GM21528 (cell line): ENCODE measurements around the gene MAP1B.

Source experiments
- ATAC-seq: cut with Tn5 transposase; IDR thresholded peaks from one replicate; pipeline ENCODE4 v1.9.1; 2021; ENCODE audit warnings: mild to moderate bottlenecking, moderate library complexity; ENCODE audit not compliant: unreplicated experiment, low FRiP score

Gene MAP1B

DNA sequence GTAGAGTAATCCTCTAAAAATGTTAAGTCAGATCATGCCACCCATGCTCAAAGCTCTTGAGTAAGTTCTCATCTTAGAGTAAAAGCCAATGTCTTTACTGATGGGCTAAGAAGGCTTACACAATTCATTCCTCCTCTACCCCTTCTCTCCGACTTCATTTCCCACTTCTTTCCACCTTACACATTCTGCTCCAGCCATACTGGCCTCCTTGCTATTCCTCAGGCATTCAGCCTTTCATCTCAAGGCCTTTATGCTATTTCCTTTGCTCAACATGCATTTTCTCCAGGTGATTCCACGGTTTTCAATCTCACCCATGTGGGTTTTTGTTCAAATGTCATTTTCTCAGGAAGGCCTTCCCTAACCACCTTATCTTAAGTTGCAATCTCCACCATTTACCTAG, 104.9 kb downstream of the MAP1B start:
- no peak for ATAC-seq

DNA sequence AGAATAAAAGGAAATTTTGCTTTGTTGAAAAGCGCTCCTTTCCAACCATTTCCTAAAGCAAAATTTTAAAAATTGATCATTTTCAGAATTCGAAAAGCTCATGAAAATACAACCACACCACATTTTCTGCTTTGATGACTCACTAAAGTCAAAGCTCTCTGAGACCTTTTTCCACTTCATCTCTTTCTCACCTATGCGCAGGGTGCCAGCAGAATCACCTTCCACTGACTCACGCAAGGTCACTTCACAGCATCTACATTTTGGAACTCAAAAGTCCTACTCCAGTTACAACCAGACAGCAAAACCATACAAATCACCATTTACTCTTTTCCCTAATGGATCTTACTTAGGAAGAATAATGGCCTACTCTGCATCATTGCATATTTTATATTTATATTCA, 106.2 kb downstream of the MAP1B start:
- no peak for ATAC-seq

DNA sequence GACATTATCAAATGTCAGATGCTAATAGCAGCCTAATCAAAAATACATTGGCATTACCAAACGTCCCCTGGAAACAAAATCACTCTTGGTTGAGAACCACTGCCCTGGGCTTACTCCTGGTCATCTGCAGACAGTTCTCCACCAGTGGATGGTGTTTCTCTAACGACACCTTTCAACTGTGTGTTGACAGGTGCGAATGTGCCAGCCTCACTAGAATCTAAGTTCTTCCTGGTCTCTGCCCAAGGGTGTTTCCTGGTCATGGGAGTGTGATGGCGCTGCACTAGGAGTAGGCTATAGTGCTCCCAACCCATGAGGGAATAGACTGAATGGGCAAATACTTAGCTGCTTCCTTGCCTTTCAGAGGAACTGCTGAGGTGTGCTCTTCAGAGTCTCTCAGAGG, 106.9 kb downstream of the MAP1B start:
- ATAC-seq = no peak

DNA sequence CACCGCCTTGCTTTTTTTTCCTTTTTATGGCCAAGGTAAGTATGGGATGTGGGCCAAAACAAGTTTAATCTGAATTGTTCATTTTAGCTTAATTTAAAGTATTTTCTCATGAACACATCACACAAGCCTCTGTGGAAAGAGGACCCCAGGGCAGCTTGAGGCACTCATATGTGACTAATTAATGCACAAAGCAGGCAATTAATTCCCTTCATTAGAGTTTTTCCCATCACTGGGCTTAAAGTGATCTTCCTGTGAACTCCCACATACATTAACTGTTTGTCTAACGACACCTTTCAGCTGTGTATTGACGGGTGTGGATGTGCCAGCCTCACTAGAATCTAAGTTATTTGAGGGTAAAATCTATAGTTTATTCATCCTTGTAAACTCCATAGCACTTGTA, 109.5 kb downstream of the MAP1B start:
- ATAC-seq = no peak

DNA sequence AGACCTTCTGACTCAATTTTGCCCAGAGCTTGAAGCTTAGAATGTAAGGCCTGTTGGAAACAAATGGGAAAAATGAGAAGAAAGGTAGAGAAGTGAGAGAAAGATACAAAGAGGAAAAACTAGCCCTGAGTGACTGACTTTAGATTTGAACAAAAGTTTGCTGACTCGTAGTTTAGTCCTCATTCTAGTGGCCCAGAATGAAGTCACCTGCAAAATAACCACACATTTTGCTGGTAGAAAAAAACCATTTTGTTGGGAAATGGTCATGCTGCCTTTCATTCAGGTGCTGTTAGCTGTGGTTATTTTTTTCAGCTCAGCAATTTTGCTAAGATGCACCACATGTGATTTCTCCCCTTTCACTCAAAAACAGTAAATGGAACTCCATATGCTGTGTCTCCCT, 113.8 kb downstream of the MAP1B start:
- ATAC-seq = no peak

DNA sequence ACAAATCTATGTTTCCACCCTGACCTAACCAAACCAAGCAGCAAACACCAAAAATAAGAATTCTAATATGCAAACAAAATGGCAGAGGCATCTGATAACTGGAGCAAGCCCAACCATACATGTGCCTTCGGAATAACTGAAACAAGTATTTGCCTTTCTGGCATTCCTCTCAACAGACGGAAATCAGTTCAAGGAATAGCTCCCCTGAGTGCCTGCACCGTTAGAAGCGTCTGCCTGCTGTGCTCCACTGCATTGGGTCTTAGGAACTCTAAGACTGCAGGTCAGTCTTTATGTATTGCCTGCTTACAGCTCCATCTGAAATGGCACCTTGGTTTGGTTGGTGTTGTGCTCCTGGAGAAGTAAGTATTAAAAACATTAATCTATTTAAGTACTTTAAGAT, 114.3 kb downstream of the MAP1B start:
- ATAC-seq = no peak

DNA sequence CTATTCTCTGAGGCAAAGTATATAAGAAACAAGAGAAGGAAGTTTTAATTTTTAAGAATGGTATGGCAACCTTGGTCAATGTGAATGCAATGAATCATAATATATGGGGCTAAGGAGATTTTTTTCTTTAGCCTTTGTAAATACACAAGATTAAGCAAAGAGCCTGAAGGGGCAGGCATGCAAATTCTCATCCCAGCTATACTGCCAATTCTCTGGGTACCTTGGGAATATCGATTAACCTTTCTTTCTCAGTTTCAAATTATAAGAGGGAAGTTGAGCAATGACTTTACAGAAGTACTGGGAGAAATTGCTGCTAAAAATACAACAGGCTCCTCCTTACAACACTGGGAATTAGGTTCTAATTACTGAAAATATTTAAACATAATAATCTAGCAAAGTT, 115.2 kb downstream of the MAP1B start:
- no peak for ATAC-seq

DNA sequence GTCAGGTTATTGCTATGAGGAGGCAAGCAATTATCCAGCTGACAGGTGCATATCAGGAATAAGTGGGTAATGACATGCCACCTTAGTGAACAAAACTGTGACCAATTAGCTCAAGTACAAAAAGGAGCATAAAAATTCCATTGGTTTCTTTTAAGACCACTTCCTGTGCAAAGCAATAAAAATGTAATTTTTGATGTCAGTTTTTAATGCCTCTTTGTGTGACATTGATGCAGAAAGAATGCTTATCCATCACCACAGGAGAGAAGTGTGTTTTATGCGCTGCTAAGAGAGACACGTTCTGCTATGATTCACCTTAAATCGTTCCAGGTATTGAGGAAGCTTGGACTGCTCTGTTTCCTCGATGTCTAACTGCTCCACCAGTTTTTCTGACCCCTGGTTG, 116.1 kb downstream of the MAP1B start:
- no peak for ATAC-seq

DNA sequence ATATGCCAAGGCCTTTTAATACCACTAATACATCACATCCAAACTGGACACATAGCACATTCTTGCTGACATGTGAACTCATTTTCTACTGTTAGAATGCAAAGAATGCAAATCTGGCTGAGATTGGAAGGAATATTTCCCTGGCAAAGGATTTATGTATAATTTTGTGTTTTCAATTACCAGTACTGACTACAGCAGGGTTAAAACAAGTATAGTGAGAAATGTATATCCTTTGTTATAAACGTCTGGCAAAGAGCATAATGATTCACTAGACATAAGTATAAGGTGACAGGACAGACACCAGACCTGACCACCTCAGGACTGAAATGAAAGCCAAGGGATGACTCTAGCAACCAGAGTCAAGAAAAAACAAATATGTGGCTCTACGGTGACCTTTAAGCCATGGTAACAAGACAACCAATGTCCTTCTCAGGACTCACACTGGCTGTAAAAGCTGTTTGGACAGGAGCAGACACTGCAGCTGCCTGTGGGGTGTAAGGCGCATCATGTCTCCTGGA, 117.7 kb downstream of the MAP1B start:
- no peak for ATAC-seq

DNA sequence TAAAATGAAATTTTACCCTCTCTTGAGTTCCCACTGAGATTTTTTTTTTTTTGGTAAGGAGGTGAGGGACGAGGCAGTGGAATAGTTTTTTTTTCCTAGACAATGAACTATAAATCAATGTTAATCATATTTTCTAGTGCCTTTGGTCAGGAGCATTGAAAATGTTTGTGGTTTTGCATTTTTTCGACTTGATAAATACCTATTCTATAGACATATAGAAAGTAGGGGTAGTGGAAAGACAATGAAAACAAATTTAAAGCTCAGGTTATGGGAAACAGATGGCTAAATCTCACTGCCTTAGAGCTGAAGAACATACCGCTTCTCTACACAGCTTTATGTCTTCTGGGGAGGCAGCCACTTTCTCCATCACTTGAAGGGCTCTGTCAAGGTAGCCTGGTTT, 118.5 kb downstream of the MAP1B start:
- ATAC-seq = no peak

DNA sequence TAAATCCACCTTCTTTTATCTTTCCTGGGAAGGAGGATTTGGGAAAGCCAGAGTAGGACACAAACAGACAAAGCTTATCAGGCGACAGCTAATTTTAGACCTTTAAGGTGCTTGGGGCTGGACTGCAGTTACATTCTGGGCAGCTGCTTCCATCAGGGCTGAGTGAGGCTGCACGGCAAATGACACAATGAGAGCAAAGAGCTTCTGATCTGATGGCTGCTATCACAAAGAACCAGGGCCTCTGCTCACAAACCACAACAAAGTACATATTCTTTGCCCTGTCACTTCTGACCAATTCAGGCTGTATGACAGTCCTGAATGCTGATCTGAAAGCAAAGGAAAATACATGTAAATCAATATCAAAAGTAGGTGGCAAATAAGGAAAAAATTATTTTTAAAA, 119.7 kb downstream of the MAP1B start:
- no peak for ATAC-seq

DNA sequence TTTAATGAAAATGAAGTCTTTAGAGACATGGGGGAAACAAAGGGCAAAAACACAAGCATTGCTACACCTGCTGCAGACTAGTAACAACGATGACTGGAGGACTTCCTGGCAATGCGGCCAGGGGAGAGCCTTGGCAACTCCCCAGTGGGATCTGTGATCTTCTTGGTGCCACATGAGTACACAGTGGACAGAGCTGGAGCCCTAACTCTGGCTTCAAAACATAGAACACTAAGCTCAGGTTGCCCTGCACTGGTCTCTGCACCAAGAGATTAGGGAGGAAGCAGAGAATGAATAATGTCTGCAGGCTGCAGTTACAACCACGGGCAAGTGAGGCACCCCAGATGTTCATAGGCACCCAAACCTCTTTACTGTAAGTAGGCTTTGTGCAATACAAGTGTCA, 121.7 kb downstream of the MAP1B start:
- no peak for ATAC-seq

DNA sequence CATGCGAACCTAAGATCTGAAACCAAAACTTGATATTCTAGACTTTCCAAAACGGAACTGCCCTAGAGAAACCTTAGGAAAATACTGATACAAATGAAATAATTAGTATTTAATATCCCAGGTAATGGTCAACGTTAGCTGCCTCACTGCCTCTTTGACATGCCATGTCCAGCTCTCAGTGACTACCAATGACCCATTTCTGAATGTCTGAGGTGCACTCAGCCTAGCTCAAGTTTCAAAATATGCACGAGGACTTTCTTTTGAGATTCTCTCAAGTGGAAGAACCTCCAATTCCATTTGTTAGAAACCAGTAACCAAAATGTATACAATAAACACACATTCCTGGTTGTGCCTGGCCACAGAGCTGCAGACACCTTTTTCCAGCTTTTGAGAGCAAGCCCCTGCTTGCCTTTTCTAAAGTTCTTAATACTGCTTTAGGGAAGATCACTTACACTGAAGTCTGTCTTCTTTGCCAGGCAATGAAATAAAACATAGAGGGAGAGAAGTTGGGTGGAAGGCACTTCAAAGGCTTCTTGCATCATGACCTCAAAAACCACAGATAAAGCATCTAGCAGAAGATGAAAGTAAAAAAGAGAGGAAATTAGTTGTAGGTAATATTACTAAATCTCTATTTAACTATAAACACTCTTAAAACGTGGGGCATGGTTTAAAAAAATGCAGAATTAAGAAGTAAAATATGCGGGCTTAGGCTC, 124.9 kb downstream of the MAP1B start:
- ATAC-seq = no peak

DNA sequence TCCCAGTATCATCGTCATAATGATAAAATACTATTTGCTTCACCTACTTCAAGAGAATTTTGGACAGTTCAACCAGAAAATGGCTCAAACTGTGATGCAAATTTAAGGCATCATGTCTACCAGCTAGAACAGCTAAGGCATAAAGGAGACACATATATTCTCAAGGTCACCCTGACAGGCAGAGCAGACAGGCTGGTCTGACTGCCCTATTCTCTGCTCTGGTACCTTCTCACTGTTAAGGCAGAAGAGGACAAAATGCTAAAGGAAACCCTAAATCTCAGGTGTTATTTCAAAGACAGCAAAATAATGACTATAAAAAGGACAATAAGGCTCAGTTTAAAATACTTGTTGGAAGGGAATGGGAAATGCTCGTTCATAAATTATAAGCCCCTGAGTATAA, 125.6 kb downstream of the MAP1B start:
- ATAC-seq = no peak

DNA sequence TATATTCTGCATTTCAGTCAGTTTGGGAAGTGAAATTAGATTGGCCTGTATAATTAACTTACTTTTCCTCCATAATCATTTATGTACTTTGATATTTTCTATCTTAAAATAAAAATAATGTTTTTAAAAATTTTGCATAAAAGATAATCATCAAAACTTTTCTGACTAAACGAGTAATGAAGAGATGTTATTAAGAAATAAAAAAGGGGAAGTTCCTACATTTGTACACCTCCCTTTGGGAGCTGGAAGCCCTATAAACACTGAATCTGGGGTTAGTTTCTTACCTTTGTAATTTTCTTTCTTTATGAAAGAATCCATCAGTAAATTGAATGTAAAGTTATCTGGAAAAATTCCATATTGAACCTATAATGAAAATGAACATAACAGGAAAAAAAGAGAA, 126.6 kb downstream of the MAP1B start:
- ATAC-seq = no peak

DNA sequence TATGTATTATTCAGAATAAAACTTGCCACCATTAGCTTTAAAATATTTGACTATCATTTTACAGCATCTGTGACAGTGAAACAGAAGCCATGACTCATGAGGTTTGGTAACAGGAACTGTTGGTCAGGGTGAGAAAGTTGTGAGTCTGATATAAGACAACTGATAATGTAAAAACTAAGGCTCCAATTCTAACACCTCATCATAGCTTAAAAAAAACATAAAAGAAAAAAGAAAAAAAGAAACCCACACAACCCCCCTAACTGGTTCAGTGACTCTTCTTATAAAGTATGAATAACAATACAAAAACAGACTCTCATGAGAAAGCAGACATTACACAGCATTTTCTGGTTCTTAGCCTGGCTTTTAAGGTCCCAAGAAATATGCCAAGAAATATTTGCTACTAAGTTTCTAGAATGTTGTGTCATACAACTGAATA, 127.0 kb downstream of the MAP1B start:
- peak; percentile 77 for ATAC-seq

DNA sequence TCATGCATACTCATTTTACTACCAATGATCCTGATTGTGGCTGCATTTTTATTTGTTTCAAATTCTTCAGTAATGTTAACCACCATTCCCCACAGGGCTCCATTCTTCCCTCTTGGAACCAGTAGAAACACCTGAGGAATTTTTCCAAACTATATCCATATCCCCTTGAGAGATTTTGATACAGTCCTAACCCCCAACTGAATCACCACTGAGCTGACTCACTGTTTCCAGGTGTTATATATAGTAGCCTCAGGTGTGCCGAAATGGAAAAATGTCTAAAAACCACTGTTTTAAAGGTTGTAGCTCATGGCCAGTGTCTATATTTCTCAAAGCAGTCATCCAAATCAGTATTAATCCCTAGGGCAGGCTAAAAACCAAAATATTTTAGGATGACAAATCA, 127.6 kb downstream of the MAP1B start:
- ATAC-seq = no peak

DNA sequence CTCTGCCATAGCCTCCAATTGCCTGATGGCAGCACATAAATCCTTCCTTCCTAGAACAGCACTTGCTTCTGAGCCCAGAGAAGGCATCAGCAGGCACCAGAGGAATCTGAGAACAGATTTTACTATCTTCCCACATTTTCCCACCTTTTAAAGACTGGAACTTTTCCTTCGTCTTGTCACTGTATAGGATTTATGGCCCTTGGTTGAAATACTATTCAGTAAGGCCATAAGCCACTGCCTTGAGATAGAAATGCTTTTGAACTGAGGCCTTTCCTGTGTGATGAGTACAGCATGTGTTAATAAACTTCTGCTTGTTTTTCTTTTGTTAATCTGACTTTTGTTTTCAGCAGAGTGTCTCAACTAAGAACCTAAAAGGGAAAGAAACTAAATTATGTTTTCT, 128.4 kb downstream of the MAP1B start:
- ATAC-seq = no peak

DNA sequence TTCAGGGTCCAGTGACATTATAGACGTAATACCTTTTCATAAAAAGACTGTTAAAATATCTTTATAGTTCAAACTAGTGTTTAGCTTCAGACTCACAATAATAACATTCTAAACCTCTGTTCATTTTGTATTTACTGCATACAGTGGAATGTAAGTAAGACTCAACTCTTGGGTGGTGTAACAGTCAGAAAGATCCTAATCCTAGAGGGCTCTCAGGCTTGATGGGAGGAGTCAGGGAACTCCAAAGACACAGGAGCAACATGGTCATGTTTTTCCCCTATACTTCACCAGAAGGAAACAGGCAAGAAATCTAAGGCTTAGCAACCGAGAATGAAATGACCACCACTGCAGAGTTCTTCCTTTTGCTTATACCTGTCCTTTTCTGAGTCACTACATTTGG, 130.1 kb downstream of the MAP1B start:
- ATAC-seq = no peak

DNA sequence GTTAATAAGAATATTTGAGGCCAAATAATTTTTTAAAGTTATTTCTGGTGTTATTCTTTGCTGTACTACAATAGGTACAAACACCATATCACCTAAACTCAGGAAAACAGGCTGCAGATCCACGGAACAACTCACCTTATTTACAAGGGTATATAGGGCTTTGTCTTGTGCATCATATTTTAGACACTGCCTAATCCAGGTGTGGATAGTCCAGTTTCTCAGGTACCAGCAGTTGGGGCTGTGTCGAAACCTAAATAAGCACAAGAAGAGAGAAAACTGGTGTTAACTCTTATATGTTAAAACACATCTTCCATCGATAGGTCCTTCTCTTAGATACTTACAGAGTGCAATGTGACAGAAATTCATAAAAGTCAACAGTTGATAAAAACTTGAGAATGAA, 130.6 kb downstream of the MAP1B start:
- ATAC-seq = no peak

DNA sequence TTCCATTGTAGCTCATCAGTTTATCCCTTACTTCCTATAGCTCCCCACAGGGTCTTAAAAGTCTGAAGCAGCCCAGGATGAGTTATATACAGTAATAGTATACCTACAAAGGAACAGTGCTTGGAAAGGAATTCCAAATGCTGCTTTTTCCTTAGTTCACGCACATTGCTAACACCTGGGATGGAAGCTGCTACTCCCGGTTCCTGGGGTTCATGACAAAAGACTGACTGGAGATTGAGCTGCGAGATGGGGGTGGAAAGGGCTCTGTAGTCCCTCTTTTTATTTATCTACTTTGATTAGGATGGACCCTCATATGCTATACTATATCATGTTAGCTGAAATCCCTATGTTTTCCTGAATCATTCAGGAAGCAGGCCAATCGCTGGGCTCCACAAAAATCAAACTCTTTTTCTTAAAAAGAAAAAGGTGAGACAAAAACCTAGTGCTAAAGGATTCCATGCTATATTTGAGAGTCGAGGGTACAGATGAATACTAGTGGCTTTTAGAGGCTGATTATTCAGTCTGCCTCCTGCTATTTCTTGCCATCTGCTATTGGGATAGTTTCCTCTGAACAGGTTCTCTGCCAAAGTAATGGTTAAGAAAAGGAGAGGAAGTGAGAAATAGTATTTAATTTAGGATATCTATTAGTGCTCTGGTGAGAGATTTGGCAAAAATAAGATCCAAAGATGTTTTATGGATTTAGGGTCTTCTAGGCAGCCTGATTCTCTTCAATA, 131.6 kb downstream of the MAP1B start:
- ATAC-seq = no peak

DNA sequence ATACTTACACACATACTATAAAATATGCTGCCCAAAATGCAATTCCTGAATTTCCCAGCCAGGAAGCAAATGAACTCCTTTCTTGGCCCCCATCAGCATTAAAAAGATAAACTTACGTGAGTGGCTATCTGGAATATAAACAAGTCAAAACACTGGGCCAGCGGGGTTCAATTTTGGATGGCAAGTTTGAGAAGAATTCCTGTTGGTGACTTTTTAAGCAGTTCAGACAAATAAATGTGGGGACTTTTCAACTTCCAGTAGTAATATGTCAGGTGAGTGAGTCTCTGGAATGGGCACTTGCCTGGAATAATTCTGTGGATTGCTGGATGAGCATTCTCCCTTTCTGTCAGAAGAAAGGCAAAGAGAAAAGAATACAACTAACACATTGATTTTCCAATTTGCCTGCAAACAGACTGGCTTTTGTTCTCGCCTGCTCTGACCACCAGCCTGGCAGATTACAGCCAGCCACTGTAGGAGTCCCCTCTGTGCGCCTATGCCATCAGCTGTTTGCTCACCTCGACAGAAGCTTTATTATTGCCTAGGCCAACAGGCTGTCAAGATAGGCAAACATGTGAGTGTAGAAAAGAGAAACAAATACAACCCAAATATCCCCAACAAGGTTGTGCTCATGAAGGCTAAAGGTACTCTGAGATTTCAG, 134.2 kb downstream of the MAP1B start:
- ATAC-seq = no peak
